Endothelial cell of umbilical vein (primary cell): ENCODE measurements around the gene SERPINB3. TPM values are rescaled to one million over a fixed set of nuclear protein-coding genes. Genes with fewer than 3 reads are reported as not detected.

Experiments
- BruUV-seq: library from RNA; stranded (reverse); fragments of 400-500 nt; replicated peaks from 2 replicates; lab custom pipeline; 2021; lab: Mats Ljungman, UMichigan
- CTCF ChIA-PET: fragments of 300-600, 350-600 bp; sonication (Branson Sonifier 250); formaldehyde crosslinking; loops from one replicate; lab custom pipeline; 2021; ENCODE audit warnings: antibody characterized with exemption, inconsistent platforms; lab: Charles Lee
- POLR2A ChIA-PET: fragments of 300-600, 350-600 bp; sonication (Branson Sonifier 250); formaldehyde crosslinking; loops from one replicate; lab custom pipeline; 2021; ENCODE audit warnings: antibody characterized with exemption, inconsistent platforms; lab: Charles Lee
- DNase-seq: peaks from one replicate; pipeline ENCODE4 v3.0.0-alpha.2; 2011; ENCODE audit warnings: low read depth, low spot score
- FAIRE-seq: peaks from 2 replicates; lab custom pipeline; 2011; peaks lifted over from hg19 to GRCh38; lab: Jason Lieb, UNC
- H2AFZ ChIP-seq: 2 replicates; pipeline ENCODE4 v1.6.0; 2012; ENCODE audit warnings: low read depth, low read length, control low read depth, inconsistent platforms
- H3K27ac ChIP-seq: 2 replicates; pipeline ENCODE4 v1.5.1; 2011; ENCODE audit warnings: low read depth, mild to moderate bottlenecking, control low read depth, low read length, moderate library complexity; ENCODE audit not compliant: insufficient read depth
- H3K27me3 ChIP-seq, 2 experiments: 2 replicates each; pipeline versions ENCODE4 v1.6.0 to v1.6.1; 2011; ENCODE audit warnings: low read length in 2 of 2, mixed read lengths in 1 of 2; ENCODE audit not compliant: control insufficient read depth in 2 of 2, insufficient read depth in 2 of 2
- H3K36me3 ChIP-seq, 2 experiments: 2 replicates in 1 of 2; 3 replicates in 1 of 2; pipeline ENCODE4 v1.5.1; 2011; ENCODE audit warnings: low read length in 2 of 2, mild to moderate bottlenecking in 1 of 2, moderate library complexity in 1 of 2; ENCODE audit not compliant: control insufficient read depth in 2 of 2, insufficient read depth in 2 of 2; ENCODE audit errors: extremely low read depth in 1 of 2
- H3K4me1 ChIP-seq: 3 replicates; pipeline ENCODE4 v1.5.1; 2011; ENCODE audit warnings: mild to moderate bottlenecking, low read length; ENCODE audit not compliant: control insufficient read depth, insufficient read depth; ENCODE audit errors: extremely low read depth
- H3K4me2 ChIP-seq: 2 replicates; pipeline ENCODE4 v1.6.1; 2011; ENCODE audit warnings: low read length, control low read depth, mixed read lengths; ENCODE audit not compliant: insufficient read depth
- H3K4me3 ChIP-seq, 3 experiments: fragments of 200-600 bp in 1 of 3; sonication (generic), shearing (Covaris generic) in 1 of 3; replicated peaks in 1 of 3; 2 replicates each; pipeline ENCODE4 v1.5.1; 2011 to 2016; ENCODE audit warnings: control low read depth in 3 of 3, low read length in 3 of 3, mild to moderate bottlenecking in 2 of 3, inconsistent platforms in 1 of 3, low read depth in 1 of 3, moderate library complexity in 1 of 3; ENCODE audit not compliant: insufficient read depth in 1 of 3
- H3K79me2 ChIP-seq: 2 replicates; pipeline ENCODE4 v1.6.0; 2012; ENCODE audit warnings: low read length, inconsistent platforms; ENCODE audit not compliant: control insufficient read depth, insufficient read depth
- H3K9ac ChIP-seq: replicated peaks from 2 replicates; pipeline ENCODE3; 2011; ENCODE audit warnings: low read length, control low read depth; ENCODE audit not compliant: insufficient read depth; ENCODE audit errors: extremely low read depth
- H3K9me1 ChIP-seq: replicated peaks from 3 replicates; pipeline ENCODE4 v1.6.0; 2011; ENCODE audit warnings: mild to moderate bottlenecking, low read length; ENCODE audit not compliant: control insufficient read depth, insufficient read depth; ENCODE audit errors: extremely low read depth
- H3K9me3 ChIP-seq: replicated peaks from 2 replicates; pipeline ENCODE4 v1.5.1; 2012; ENCODE audit warnings: low read length, inconsistent platforms; ENCODE audit not compliant: control insufficient read depth, insufficient read depth
- H4K20me1 ChIP-seq: replicated peaks from 2 replicates; pipeline ENCODE3; 2011; ENCODE audit warnings: mild to moderate bottlenecking, low read length; ENCODE audit not compliant: control insufficient read depth, insufficient read depth; ENCODE audit errors: extremely low read depth
- CTCF ChIP-seq, 2 donors: IDR thresholded peaks; 1 replicate in 1 of 2; 2 replicates in 1 of 2; pipeline ENCODE4 v1.5.1; 2011; ENCODE audit warnings: low read length in 2 of 2, mild to moderate bottlenecking in 2 of 2, moderate library complexity in 2 of 2, control low read depth in 1 of 2, inconsistent platforms in 1 of 2, low read depth in 1 of 2; ENCODE audit not compliant: insufficient read depth in 1 of 2; ENCODE audit errors: extremely low read depth in 1 of 2
- EZH2 ChIP-seq: IDR thresholded peaks from 2 replicates; pipeline ENCODE4 v1.6.1; 2012; ENCODE audit warnings: borderline replicate concordance, low read depth, mild to moderate bottlenecking, moderate library complexity, low read length, inconsistent platforms; ENCODE audit not compliant: severe bottlenecking
- FOS ChIP-seq: IDR thresholded peaks from 2 replicates; pipeline ENCODE4 v1.6.1; 2011; ENCODE audit warnings: mild to moderate bottlenecking, low read length, moderate library complexity, borderline replicate concordance; ENCODE audit not compliant: insufficient read depth
- GATA2 ChIP-seq: IDR thresholded peaks from 2 replicates; pipeline ENCODE4 v1.7.0; 2011; ENCODE audit warnings: low read depth, mild to moderate bottlenecking, moderate library complexity, mixed read lengths, low read length; ENCODE audit not compliant: insufficient read length, insufficient read depth
- JUN ChIP-seq: IDR thresholded peaks from 2 replicates; pipeline ENCODE4 v1.6.1; 2011; ENCODE audit warnings: borderline replicate concordance, low read depth; ENCODE audit not compliant: insufficient read length, insufficient read depth
- MYC ChIP-seq: IDR thresholded peaks from one replicate; pipeline ENCODE4 v1.6.1; 2011; ENCODE audit warnings: mild to moderate bottlenecking, low read depth, low read length
- POLR2A ChIP-seq: IDR thresholded peaks from 2 replicates; pipeline ENCODE4 v1.6.1; 2012; ENCODE audit warnings: low read depth, mild to moderate bottlenecking, control low read depth, low read length
- POLR2AphosphoS5 ChIP-seq: IDR thresholded peaks from 2 replicates; pipeline ENCODE4 v1.6.1; 2012; ENCODE audit warnings: low read depth, mild to moderate bottlenecking, control low read depth, low read length, moderate library complexity; ENCODE audit not compliant: insufficient read depth
- dilution Hi-C: fragments of 300-500 bp; cut with MboI; formaldehyde crosslinking; loops from one replicate; pipeline ENCODE4 v1.15.0; 2019; ENCODE audit warnings: low sequenced_read_pairs; ENCODE audit not compliant: extremely low pct_ligation_motif_present
- intact Hi-C: fragments of 100-400 bp; cut with micrococcal nuclease; formaldehyde crosslinking; loops from one replicate; pipeline ENCODE4 v1.10.0; 2022
- polyA plus RNA-seq, 4 experiments: library from polyadenylated mRNA; depleted of rRNA in 3 of 4; stranded (reverse) in 3 of 4; unstranded in 1 of 4; fragments of >200 nt; gene quantifications; 2 replicates each; pipeline versions ENCODE4 v1.2.1 to v1.2.3, GENCODE V29; 2011 to 2012; ENCODE audit warnings: missing spikeins in 1 of 4
- total RNA-seq: library from RNA; stranded (reverse); gene quantifications from 2 replicates; pipeline ENCODE4 v1.2.3, GENCODE V29; 2021
- TF ChIP-seq, protein P1 (sequence below): IDR thresholded peaks from 2 replicates; pipeline ENCODE4 v1.6.1; 2011; ENCODE audit not compliant: insufficient read depth, insufficient read length

The SERPINB3 gene
- total and polyA plus RNA-seq, 2 donors (not counting 3 experiments of a cell fraction or from before 2014, with no cell fraction given), result not detected

- intact Hi-C loops (no loop called here), dilution Hi-C loops (no loop called here)
- no peak overlapping the region for H3K4me3 ChIP-seq
- no peaks in the 10 kb centered on the region for H3K9me3 ChIP-seq
- CTCF ChIA-PET, result no interaction called here
- H3K36me3 ChIP-seq, result no peaks in the 10 kb centered on the region
- no peak for FAIRE-seq
- H3K4me1 ChIP-seq, result no peaks in the 10 kb centered on the region
- H2AFZ ChIP-seq, result no peak overlapping the region
- no peaks in the 10 kb centered on the region for H3K27me3 ChIP-seq
- no peaks in the 10 kb centered on the region for H3K9me1 ChIP-seq
- no TSS peak for BruUV-seq
- no peak for TF ChIP-seq FOS
- no peak for TF ChIP-seq POLR2AphosphoS5
- no peak for TF ChIP-seq GATA2
- TF ChIP-seq, protein P1, sequence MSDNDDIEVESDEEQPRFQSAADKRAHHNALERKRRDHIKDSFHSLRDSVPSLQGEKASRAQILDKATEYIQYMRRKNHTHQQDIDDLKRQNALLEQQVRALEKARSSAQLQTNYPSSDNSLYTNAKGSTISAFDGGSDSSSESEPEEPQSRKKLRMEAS, result no peak
- TF ChIP-seq JUN, result no peak
- no peak for TF ChIP-seq POLR2A
- TF ChIP-seq CTCF (IDR thresholded peaks at IDR 0.05; ENCODE audit: extremely low read depth in 1 of 2, insufficient read depth in 1 of 2, low read depth in 1 of 2, low read length in 2 of 2), result no peak
- TF ChIP-seq MYC, result no peak
- TF ChIP-seq EZH2, result no peak
- H3K9ac ChIP-seq, result no peak overlapping the region
- DNase-seq, result no peak
- H3K79me2 ChIP-seq, result no peaks in the 10 kb centered on the region
- no peaks in the 10 kb centered on the region for H4K20me1 ChIP-seq
- no peak overlapping the region for H3K4me2 ChIP-seq
- no peak overlapping the region for H3K27ac ChIP-seq
- POLR2A ChIA-PET, result no interaction called here
Observed at GRCh38 chr18:63648241-63648640, 13.5 kb downstream of the SERPINB3 start.
